Middle frontal gyrus (tissue), 1 donor: Measurements from ENCODE around the gene INPP4A.

Source experiments
- DNase-seq: peaks from one replicate; pipeline ENCODE4 v3.0.0-alpha.2; 2015; ENCODE audit warnings: low spot score; ENCODE audit errors: extremely low spot score

The INPP4A gene

DNA sequence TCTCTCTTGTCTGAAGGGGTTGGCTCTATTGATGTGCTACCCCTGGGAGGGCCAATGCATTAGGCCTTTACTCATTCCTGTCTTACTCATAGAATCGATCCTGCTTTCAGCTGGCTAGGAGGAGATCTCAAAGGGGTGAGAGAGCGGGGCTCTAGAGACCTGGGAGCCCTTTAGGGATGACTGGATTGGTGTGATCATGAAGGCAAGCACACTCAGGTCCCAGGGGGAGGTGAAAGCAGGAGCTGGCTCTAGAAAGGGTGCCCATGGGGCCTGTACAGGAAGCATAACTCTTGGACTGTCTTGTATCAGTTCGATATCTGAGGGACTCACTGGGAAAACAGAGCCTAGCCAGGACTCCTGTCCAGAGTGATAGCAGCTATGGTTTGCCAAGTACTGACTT lies 47.8 kb downstream of the INPP4A start:
- no peak for DNase-seq

- no peak for DNase-seq
These were observed 50.0 kb downstream of the INPP4A start for GRCh38 chr2:98494699-98495098.

- DNase-seq, result no peak
These were observed 52.3 kb downstream of the INPP4A start for GRCh38 chr2:98496750-98497493.

DNA sequence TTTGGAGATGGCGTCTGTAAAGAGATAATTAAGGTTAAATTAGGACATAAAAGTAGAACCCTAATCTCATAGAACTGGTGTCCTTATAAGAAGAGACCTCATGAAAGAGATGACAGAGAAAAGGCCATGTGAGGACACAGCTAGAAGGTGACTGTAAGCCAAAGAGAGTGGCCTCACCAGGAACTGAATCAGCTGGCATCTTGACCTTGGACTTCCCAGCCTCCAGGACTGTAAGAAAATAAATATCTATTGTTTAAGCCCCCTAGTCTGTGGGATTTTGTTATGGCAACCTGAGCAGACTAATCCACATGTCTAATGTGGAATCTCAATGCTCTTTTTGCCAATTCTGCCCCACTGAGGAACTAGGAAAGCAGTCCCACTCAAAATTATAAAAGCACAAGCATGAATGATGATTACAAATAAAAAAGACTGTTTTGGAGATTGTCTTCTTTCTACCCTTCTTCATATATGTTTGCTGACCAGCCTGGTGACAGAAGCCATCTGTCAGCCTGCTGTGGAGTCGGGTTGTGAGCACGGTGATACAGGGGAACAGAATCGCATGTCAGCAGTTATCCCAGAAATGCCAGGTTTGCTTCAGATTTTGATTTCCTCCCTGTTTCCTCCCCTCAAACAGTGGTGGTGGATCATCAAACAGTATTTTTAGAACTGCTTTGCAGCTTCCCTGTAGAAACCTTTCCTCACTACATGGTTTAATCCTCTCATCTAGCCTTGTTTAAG lies 54.2 kb downstream of the INPP4A start:
- DNase-seq, result no peak

DNA sequence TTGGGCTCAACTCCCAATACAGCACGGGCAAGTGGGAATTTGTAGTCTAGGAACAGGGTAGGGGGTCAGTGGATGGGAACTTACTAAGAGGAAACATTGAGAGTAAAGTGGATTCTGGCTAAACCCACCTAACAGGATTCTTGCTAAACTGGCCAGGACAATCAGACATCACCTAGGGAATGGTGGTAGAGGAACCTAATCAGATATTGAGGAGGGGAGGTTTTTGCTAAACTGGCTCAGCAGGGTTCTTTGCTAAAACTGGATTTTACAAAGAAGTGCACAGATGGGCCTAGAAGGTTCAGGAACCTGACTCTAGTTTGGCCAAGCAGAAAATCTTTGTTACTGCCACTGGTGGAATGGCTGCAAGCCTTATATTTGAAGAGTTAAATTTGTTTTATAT lies 55.9 kb downstream of the INPP4A start:
- no peak for DNase-seq

GRCh38 chr2:98501223-98501622 lies 56.6 kb downstream of the INPP4A start:
- no peak for DNase-seq

GRCh38 chr2:98501876-98502275 lies 57.2 kb downstream of the INPP4A start:
- no peak for DNase-seq

- DNase-seq, result no peak
These were observed 58.1 kb downstream of the INPP4A start for GRCh38 chr2:98502556-98503335.

GRCh38 chr2:98503481-98504105 lies 58.9 kb downstream of the INPP4A start:
- no peak for DNase-seq

DNA sequence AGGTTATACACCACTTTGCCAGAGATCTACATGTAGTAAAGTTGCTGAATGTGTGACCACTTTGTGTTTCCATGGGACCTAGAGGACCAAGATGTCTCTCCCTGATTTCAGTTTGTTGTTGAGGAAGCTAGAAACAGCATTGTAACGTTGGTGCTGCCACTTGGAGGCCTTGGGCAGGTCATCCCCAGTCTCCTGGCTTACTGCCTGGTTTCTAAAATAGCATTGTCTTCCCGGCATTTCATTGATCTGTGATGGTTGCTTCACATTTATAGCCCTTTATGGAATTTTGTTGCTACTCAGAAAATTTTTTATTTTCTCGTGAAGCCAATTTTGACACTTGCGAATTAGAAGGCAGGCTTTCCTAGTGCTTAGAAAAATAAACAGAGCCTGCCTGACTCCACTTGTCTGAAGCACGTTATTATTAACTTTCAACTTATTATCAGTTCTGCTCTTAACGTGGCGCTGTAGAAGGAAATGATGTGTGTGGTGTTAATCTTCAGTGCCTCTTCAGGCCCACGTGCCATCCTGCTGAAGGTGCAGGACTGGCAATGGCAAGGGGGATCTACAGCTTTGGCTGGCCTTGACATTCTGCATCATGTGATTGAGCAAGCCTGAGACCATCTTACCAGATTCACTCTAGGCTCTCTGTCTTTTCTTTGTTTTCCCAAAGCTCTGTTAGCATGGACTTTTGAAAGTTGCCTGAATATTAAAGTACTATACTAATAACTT lies 59.9 kb downstream of the INPP4A start:
- DNase-seq, result no peak

DNA sequence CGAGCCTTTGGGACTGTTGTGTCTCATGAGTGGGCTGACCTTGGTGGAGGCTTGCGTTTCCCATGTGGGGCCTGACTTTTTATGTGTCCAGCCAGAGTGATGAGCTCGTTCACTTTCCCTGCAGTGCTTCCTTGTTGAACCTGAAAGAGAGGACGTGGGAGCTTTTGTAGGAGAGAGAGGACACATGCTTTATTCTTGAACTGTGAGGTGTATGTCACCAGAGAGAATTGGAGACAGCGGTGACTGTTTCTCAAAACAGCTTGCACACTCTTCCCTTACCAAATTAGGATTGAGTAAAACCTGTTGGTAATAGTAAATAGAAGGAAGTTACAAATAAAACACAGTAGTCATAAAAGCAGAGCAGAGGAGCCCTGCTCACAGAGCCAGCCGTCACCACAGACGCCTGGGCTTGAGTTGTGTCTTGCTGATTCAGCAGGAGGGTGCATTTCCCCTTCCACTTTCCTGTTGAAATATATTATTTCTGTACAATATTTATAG lies 60.7 kb downstream of the INPP4A start:
- DNase-seq, result no peak

DNA sequence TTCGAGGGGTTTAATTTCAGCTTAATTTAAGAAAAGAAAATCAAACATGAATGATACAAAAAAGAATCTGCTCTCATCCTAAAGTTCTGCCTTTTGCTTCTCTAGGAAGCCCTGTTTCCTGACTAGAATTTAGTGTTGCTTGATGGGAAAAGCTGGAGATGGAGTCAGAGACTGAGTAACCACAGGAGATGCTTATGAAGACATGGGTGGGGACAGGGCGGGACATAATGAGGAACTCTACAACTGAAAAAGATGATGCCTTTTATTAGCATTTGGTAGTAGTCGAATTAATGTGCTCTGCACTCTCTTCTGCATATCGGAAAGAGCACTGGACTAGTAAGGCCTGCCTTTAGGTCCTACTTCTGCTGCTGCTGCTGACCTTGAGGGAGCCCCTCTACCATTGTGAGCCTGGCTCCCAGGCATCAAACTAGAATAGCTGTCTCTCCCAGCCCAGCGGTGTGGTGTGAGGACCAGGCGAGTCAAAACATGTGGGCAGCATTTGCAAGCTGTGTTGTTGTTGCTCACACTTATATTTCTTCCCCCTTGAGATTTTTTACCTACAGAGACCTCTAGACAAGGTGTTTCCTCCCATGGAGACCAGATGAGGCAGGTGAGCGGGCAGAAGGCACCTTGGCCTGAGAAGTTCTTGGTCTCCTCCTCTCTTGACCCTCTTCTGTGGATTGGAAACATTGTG lies 61.5 kb downstream of the INPP4A start:
- no peak for DNase-seq

GRCh38 chr2:98506881-98507280 lies 62.2 kb downstream of the INPP4A start:
- no peak for DNase-seq

- DNase-seq, result no peak
These were observed 62.8 kb downstream of the INPP4A start for GRCh38 chr2:98507461-98507860.

- DNase-seq, result no peak
These were observed 63.4 kb downstream of the INPP4A start for GRCh38 chr2:98507891-98508708.

GRCh38 chr2:98508709-98509066 lies 64.0 kb downstream of the INPP4A start:
- DNase-seq, result no peak

GRCh38 chr2:98509542-98510321 lies 65.1 kb downstream of the INPP4A start:
- no peak for DNase-seq

GRCh38 chr2:98510322-98510662 lies 65.6 kb downstream of the INPP4A start:
- no peak for DNase-seq

DNA sequence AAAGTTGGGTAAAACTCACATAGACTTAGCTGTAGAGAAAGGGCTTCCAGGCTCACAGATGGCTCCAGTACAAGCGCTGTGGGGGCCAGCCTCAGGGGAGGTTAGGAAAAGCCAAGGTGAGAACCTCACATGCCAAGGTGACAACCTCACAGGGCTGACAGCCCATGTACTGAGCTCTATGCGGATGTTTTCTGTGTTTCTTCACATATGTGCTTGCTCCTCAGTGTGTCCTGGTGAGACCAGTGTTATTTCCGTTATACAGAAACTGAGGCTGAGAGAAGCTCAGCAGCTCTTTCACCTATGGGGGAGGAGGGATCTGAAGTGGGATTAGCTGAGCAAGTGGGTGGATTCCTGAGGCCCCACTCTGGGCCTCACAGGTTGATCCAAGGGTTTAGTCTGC lies 67.3 kb downstream of the INPP4A start:
- DNase-seq, result no peak
